ENCODE measurements around the gene COPS2. TPM values are rescaled to one million over a fixed set of nuclear protein-coding genes. Genes with fewer than 3 reads are reported as not detected.

Gene COPS2
- total RNA-seq, 1 experiment from 2014 or later, result 88.3 TPM

DNA sequence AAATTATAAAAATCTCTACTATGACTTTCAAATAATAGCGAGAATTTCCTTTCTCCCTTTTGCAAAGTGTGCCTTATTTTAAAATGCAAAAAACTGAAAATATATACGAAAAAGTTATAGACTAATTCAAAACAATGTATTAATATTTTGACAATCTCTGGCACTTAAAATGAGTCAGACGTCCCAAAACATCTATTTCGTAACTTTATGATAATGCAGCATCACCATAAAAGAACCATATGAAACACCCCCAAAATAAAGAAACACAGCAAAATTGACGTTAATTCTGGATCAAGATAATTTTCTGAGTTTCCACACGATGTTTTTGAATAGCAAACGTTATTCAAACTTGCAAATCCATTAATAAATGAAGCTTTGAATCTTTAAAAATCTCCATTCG, 1.0 kb downstream of the COPS2 start:
- TF ChIP-seq, protein P1, sequence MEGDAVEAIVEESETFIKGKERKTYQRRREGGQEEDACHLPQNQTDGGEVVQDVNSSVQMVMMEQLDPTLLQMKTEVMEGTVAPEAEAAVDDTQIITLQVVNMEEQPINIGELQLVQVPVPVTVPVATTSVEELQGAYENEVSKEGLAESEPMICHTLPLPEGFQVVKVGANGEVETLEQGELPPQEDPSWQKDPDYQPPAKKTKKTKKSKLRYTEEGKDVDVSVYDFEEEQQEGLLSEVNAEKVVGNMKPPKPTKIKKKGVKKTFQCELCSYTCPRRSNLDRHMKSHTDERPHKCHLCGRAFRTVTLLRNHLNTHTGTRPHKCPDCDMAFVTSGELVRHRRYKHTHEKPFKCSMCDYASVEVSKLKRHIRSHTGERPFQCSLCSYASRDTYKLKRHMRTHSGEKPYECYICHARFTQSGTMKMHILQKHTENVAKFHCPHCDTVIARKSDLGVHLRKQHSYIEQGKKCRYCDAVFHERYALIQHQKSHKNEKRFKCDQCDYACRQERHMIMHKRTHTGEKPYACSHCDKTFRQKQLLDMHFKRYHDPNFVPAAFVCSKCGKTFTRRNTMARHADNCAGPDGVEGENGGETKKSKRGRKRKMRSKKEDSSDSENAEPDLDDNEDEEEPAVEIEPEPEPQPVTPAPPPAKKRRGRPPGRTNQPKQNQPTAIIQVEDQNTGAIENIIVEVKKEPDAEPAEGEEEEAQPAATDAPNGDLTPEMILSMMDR (conservative IDR thresholded peaks at IDR 0.05), result no peak
- H3K27me3 ChIP-seq (ENCODE audit: insufficient read depth, low read length), result no peaks in the 10 kb centered on the region
- no peak overlapping the region for H3K18ac ChIP-seq (ENCODE audit: insufficient read length, low read depth, low read length)
- no peak overlapping the region for H2BK20ac ChIP-seq (ENCODE audit: low read depth, low read length, poor library complexity, severe bottlenecking)
- H3K9me3 Mint-ChIP-seq, result no peaks in the 10 kb centered on the region
- 100% methylated on average over 1 of the region's 8 CpGs for WGBS (ENCODE audit: extremely low coverage, insufficient read length, low lambda C conversion rate)
- no peak overlapping the region for H3K27ac ChIP-seq (ENCODE audit: insufficient read length, low read depth, low read length)
- peak overlapping the region; percentile 66 for H3K9ac ChIP-seq (ENCODE audit: extremely low read depth, insufficient read length, low read length)
- H3K4me2 ChIP-seq (ENCODE audit: insufficient read depth, insufficient read length, low read length), result peak overlapping the region; percentile 85
- H3K4me3 Mint-ChIP-seq, result peak overlapping the region; percentile 99 to 100
- no peak overlapping the region for H2AFZ ChIP-seq (ENCODE audit: low read length)
- peaks cover 2% of the 10 kb centered on the region for H3K23me2 ChIP-seq (ENCODE audit: insufficient read length, low read depth, low read length, poor library complexity, severe bottlenecking)
- no peak overlapping the region for H3K4ac ChIP-seq (ENCODE audit: low read depth, low read length)
- no peaks in the 10 kb centered on the region for H3K4me1 ChIP-seq (ENCODE audit: insufficient read depth, low read length)
- no peaks in the 10 kb centered on the region for H4K20me1 ChIP-seq (ENCODE audit: control insufficient read depth, insufficient read depth, insufficient read length)
- H3K27ac Mint-ChIP-seq, result peak overlapping the region in 2 of 3 experiments; percentile 98 to 100; a peak in 3 of 7 replicates
- H2BK120ac ChIP-seq (ENCODE audit: low read depth, low read length, poor library complexity, severe bottlenecking), result no peak overlapping the region
- no peak overlapping the region for H2BK12ac ChIP-seq (ENCODE audit: insufficient read length, low read depth, low read length)
- H2BK5ac ChIP-seq (ENCODE audit: insufficient read length, low read length), result no peak overlapping the region
- no peak overlapping the region for H3K23ac ChIP-seq (ENCODE audit: insufficient read length, low read depth, low read length)
- H2BK15ac ChIP-seq (ENCODE audit: low read depth, low read length), result no peak overlapping the region
- no peaks in the 10 kb centered on the region for H3K79me1 ChIP-seq (ENCODE audit: insufficient read depth, low read depth, low read length, poor library complexity, severe bottlenecking)
- H4K5ac ChIP-seq (ENCODE audit: insufficient read length, low read depth, low read length), result no peak overlapping the region
- H3K4me1 Mint-ChIP-seq, result peaks cover 20 to 22% of the 10 kb centered on the region in 2 experiments
- H3K36me3 Mint-ChIP-seq (ENCODE audit: insufficient read depth in 1 of 3, low read depth in 3 of 3), result peaks cover 0 to 3% (median 0%) of the 10 kb centered on the region in 3 experiments; a peak in 1 of 7 replicates
- peaks cover 33% of the 10 kb centered on the region for H3K79me2 ChIP-seq (ENCODE audit: insufficient read depth, low read length)
- no peak overlapping the region for H4K8ac ChIP-seq (replicated peaks; ENCODE audit: insufficient read length, low read depth, low read length)
- no peak overlapping the region for H3K14ac ChIP-seq (ENCODE audit: insufficient read depth, low read length)
- no peaks in the 10 kb centered on the region for H3K27me3 Mint-ChIP-seq (ENCODE audit: low read depth)
- H2AK5ac ChIP-seq (ENCODE audit: insufficient read length, low read length), result no peak overlapping the region
- no peak for DNase-seq
- no peaks in the 10 kb centered on the region for H3K9me3 ChIP-seq (ENCODE audit: control insufficient read depth, low read depth, low read length)
- no peak overlapping the region for H3K56ac ChIP-seq (ENCODE audit: insufficient read length, low read depth, low read length)
- no peak overlapping the region for H3T11ph ChIP-seq (ENCODE audit: low read length)
- no peak overlapping the region for H4K91ac ChIP-seq (ENCODE audit: insufficient read length, low read depth, low read length)

Data from H9 (cell line).